ENCODE data around the gene ENTPD1. TPM values are rescaled to one million over a fixed set of nuclear protein-coding genes. Genes with fewer than 3 reads are reported as not detected.
A peak's percentile ranks its signal among the peaks of the same experiment; 100 is the strongest.
"Not testable (repeated sequence)": the region's sequence is repeated elsewhere in the genome, so short reads cannot be mapped to it uniquely, and the experiment has no call there.

The ENTPD1 gene, protein sequence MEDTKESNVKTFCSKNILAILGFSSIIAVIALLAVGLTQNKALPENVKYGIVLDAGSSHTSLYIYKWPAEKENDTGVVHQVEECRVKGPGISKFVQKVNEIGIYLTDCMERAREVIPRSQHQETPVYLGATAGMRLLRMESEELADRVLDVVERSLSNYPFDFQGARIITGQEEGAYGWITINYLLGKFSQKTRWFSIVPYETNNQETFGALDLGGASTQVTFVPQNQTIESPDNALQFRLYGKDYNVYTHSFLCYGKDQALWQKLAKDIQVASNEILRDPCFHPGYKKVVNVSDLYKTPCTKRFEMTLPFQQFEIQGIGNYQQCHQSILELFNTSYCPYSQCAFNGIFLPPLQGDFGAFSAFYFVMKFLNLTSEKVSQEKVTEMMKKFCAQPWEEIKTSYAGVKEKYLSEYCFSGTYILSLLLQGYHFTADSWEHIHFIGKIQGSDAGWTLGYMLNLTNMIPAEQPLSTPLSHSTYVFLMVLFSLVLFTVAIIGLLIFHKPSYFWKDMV
- total RNA-seq, result 10 to 100 TPM; 39.6 to 41.3 TPM
- polyA plus RNA-seq (ENCODE audit: insufficient read length in 2 of 2), result 10 to 100 TPM; 23.6 to 29.4 TPM
- long read RNA-seq, donor 1, partial matches to known transcripts, result 5 of 7 reads
- long read RNA-seq, donor 1, other reads (novel, unspliced or antisense), result 0 of 7 reads
- long read RNA-seq, donor 2, partial matches to known transcripts, result 0 of 1 reads
- long read RNA-seq, donor 2, other reads (novel, unspliced or antisense), result 0 of 1 reads
- long read RNA-seq, donor 3, transcript ENTPD1-201 (10 exons, 2,035 nt), result major isoform, 5 of 5 reads
- long read RNA-seq, donor 3, partial matches to known transcripts, result 0 of 5 reads
- long read RNA-seq, donor 3, other reads (novel, unspliced or antisense), result 0 of 5 reads
- long read RNA-seq, donor 4, transcript ENTPD1-201 (10 exons, 2,035 nt), result major isoform, 5 of 15 reads
- long read RNA-seq, donor 4, partial matches to known transcripts, result 9 of 15 reads
- long read RNA-seq, donor 4, other reads (novel, unspliced or antisense), result 0 of 15 reads

DNA sequence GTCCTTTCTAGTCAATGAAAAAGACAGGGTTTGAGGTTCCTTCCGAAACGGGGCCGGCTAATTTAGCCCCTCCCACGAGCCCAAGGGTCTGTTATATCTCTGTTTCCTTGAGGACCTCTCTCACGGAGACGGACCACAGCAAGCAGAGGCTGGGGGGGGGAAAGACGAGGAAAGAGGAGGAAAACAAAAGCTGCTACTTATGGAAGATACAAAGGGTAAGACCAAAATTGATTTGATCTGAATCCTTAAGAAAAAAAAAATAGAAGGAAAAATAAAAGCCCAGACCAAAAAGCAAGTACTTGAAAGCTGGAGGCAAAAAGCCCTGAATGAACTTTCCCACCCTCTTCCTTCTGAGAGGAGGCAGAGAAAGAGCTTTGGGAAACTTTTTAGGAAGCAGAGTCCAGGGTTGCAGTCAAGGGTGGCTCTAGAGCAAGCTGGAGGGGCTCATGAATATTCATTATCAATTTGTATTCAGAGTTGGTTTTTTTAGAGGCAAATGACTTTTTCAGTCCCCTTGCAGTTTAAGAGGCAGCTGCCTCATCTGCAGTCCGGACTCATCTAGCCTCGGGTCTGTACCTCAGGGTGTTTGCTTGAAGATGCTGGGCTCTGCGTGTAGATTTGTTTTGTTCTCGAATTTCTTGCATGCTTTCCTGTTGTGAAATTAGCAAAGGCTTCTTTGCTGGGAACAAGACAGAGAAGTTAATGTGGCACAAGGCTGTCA, at the start of gene ENTPD1:
Gene ENTPD1 (plus strand): TSS at position 123 of the 721 bp plus-strand sequence. CDS start 77 bp downstream, at position 200.
- DNase-seq (ENCODE audit: low read depth in 4 of 6, low spot score in 6 of 6), result peak in 5 of 6 donors; percentile 44 to 86 (median 58)

DNA sequence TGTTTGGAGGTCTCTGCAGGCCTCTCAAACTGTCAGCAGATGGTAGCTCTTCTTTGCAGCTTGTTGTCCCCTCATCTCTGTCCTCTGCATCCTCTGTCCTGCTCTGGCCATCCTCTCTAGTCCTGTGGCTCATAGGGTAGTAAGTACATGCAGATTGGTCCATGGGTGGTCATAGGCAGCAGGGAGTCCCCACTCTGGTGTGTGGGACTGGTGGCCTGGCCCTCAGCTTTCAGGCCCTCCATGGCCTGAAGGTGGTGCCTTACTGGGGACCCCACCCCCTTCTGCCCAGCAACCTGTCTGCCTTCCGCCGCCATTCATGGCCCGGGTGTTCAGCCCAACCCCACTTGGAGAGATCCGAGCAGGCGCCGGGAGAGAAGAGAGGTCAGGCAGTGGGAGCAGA, 49.4 kb upstream of the ENTPD1 start:
- Histone ChIP-seq H3K27me3 (ENCODE audit: control insufficient read depth, insufficient read depth, low read length) (no peaks in the 10 kb centered on the region), H3K4me1 (ENCODE audit: control insufficient read depth, insufficient read depth, low read length) (no peaks in the 10 kb centered on the region)
- 50% methylated on average over 6 of the region's 6 CpGs for WGBS (ENCODE audit: insufficient coverage)

More for the DNA sequence above, at the start of gene ENTPD1:
- Histone ChIP-seq H3K9me3 (ENCODE audit: control insufficient read depth, insufficient read depth, low read length) (no peaks in the 10 kb centered on the region), H3K4me1 (ENCODE audit: control insufficient read depth, insufficient read depth, low read length) (peaks cover 5% of the 10 kb centered on the region), H3K36me3 (ENCODE audit: control insufficient read depth, insufficient read depth, low read length) (no peaks in the 10 kb centered on the region), H3K27ac (ENCODE audit: low read depth, low read length) (peak within 1 kb of the TSS; percentile 85), H3K27me3 (ENCODE audit: control insufficient read depth, insufficient read depth, low read length) (no peaks in the 10 kb centered on the region), H3K4me3 (ENCODE audit: low read depth, low read length) (peak within 1 kb of the TSS; percentile 41)
- WGBS (ENCODE audit: insufficient coverage), result 0% methylated on average over 8 of the region's 11 CpGs

DNA sequence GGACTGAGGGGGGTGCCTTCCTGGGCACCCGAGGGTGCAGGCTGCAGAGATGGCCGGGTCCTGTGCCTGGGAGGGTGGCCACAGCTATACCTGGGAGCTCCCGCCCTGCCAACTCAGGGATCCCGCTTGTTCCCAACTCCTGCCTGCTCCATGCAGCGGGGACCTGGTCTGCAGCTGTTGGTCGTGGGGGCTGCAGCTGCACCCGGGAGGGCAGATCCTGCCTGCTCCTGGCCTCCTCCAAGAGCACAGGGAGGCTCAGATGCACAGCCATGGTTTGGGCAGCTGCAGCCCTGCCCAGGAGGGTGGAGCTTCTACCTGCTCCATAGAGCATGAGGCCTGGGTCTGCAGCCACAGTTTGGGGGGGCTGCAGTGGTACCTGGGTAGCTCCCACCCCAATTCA, 49.0 kb upstream of the ENTPD1 start:
- Histone ChIP-seq H3K9me3 (ENCODE audit: control insufficient read depth, insufficient read depth, low read length) (no peaks in the 10 kb centered on the region), H3K27me3 (ENCODE audit: control insufficient read depth, insufficient read depth, low read length) (no peaks in the 10 kb centered on the region), H3K4me3 (ENCODE audit: low read depth, low read length) (no peak overlapping the region), H3K27ac (ENCODE audit: low read depth, low read length) (no peak overlapping the region), H3K36me3 (ENCODE audit: control insufficient read depth, insufficient read depth, low read length) (no peaks in the 10 kb centered on the region), H3K4me1 (ENCODE audit: control insufficient read depth, insufficient read depth, low read length) (no peaks in the 10 kb centered on the region)
- no peak for DNase-seq (ENCODE audit: low read depth in 4 of 6, low spot score in 6 of 6)
- 92% methylated on average over 7 of the region's 7 CpGs for WGBS (ENCODE audit: insufficient coverage)

More for the DNA sequence above, 49.4 kb upstream of the ENTPD1 start:
- no peak overlapping the region for H3K4me3 ChIP-seq (ENCODE audit: low read depth, low read length)
- no peaks in the 10 kb centered on the region for H3K36me3 ChIP-seq (ENCODE audit: control insufficient read depth, insufficient read depth, low read length)
- no peak overlapping the region for H3K27ac ChIP-seq (ENCODE audit: low read depth, low read length)
- DNase-seq (ENCODE audit: low read depth in 4 of 6, low spot score in 6 of 6), result no peak
- no peaks in the 10 kb centered on the region for H3K9me3 ChIP-seq (ENCODE audit: control insufficient read depth, insufficient read depth, low read length)

DNA sequence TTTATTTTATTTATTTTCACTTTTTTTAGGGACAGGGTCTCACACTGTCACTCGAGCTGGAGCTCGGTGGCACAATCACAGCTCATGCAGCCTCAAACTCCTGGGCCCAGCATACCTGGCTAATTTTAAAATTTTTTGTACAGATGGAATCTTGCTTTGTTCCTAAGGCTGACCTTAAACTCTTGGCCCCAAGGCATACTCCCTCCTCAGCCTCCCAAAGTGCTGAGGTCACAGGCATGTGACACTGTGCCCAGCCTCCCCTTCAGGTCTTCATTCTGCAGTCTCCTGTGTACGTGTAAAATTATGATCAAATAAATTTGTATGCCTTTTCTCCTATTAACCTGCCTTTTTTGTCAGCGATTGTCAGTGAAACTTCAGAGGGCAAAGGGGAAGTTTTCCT, 44.5 kb upstream of the ENTPD1 start:
- no peak for DNase-seq (ENCODE audit: low read depth in 4 of 6, low spot score in 6 of 6)
- Histone ChIP-seq H3K27ac (ENCODE audit: low read depth, low read length) (no peak overlapping the region), H3K4me3 (ENCODE audit: low read depth, low read length) (no peak overlapping the region), H3K9me3 (ENCODE audit: control insufficient read depth, insufficient read depth, low read length) (no peaks in the 10 kb centered on the region), H3K27me3 (ENCODE audit: control insufficient read depth, insufficient read depth, low read length) (no peaks in the 10 kb centered on the region), H3K4me1 (ENCODE audit: control insufficient read depth, insufficient read depth, low read length) (no peaks in the 10 kb centered on the region), H3K36me3 (ENCODE audit: control insufficient read depth, insufficient read depth, low read length) (no peaks in the 10 kb centered on the region)
- 93% methylated on average over 3 of the region's 4 CpGs for WGBS (ENCODE audit: insufficient coverage)

DNA sequence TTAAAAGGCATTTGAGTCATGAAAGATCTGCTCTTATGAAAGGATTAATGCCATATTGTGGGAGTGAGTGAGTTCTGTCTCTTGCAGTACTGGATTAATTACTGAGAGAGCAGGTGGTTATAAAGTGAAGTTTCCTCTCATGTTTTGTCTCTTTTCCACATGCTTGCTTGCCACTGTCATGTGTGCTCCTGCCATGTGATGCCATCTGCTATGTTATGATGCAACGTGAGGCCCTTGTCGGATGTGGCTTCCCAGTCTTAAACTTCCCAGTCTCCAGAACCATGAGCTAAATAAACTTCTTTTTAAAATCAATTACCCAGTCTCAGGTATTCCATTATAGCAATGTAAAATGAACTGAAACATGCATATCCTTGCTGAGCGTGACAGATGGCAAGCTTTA, 39.5 kb upstream of the ENTPD1 start:
- Histone ChIP-seq H3K27ac (ENCODE audit: low read depth, low read length) (no peak overlapping the region), H3K27me3 (ENCODE audit: control insufficient read depth, insufficient read depth, low read length) (no peaks in the 10 kb centered on the region), H3K4me3 (ENCODE audit: low read depth, low read length) (no peak overlapping the region), H3K36me3 (ENCODE audit: control insufficient read depth, insufficient read depth, low read length) (no peaks in the 10 kb centered on the region), H3K9me3 (ENCODE audit: control insufficient read depth, insufficient read depth, low read length) (no peaks in the 10 kb centered on the region), H3K4me1 (ENCODE audit: control insufficient read depth, insufficient read depth, low read length) (no peaks in the 10 kb centered on the region)
- DNase-seq (ENCODE audit: low read depth in 4 of 6, low spot score in 6 of 6), result peak in 1 of 6 donors; percentile 27
- WGBS (ENCODE audit: insufficient coverage), result 95% methylated on average over 3 of the region's 3 CpGs

DNA sequence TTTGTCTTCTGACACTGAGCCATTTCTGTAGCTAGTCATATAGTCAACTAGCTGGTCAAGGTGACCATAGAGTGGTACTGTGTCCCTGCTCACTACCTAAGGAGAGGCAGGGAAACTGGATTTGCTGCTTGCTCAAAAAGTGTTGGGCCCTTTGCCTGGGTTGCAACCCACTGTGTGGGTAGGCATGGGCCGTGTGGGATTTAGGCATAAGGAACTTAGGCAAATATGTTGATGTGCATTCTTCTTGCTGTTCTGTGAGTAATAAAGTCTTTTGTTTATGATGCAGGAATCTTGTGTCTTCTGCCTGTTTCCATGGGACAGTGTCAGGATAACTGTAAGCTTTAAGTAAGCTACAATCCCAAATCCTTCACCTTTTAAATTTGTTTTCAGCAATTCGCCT, 39.1 kb upstream of the ENTPD1 start:
- Histone ChIP-seq H3K27me3 (ENCODE audit: control insufficient read depth, insufficient read depth, low read length) (no peaks in the 10 kb centered on the region), H3K9me3 (ENCODE audit: control insufficient read depth, insufficient read depth, low read length) (no peaks in the 10 kb centered on the region), H3K4me3 (ENCODE audit: low read depth, low read length) (no peak overlapping the region), H3K27ac (ENCODE audit: low read depth, low read length) (no peak overlapping the region), H3K4me1 (ENCODE audit: control insufficient read depth, insufficient read depth, low read length) (no peaks in the 10 kb centered on the region), H3K36me3 (ENCODE audit: control insufficient read depth, insufficient read depth, low read length) (no peaks in the 10 kb centered on the region)
- 64% methylated on average over 1 of the region's 2 CpGs for WGBS (ENCODE audit: insufficient coverage)
- no peak for DNase-seq (ENCODE audit: low read depth in 4 of 6, low spot score in 6 of 6)

DNA sequence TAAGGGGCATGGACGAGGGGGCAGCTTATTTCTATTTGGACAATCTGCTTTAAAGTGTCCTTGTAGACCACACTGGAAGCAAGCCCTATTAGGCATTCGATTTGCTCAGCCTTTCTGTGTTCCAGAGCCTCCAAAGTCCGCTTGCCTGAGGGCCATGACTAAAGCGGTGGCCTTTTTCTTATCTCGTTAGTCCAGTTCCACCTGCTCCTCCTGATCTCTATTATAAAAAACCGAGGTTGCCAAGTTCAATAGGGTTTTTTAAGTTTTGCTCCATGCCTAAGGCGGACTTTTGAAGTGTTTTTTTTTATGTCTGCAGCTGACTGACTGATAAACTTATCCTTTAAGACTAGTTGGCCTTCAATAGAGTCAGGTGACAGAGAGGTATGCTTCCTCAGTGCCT, 35.2 kb upstream of the ENTPD1 start:
- not testable (repeated sequence) for H3K4me3 ChIP-seq (ENCODE audit: low read depth, low read length); H3K36me3 ChIP-seq (ENCODE audit: control insufficient read depth, insufficient read depth, low read length); H3K4me1 ChIP-seq (ENCODE audit: control insufficient read depth, insufficient read depth, low read length); DNase-seq (ENCODE audit: low read depth in 4 of 6, low spot score in 6 of 6); H3K9me3 ChIP-seq (ENCODE audit: control insufficient read depth, insufficient read depth, low read length); H3K27ac ChIP-seq (ENCODE audit: low read depth, low read length); H3K27me3 ChIP-seq (ENCODE audit: control insufficient read depth, insufficient read depth, low read length)
- 91% methylated on average over 4 of the region's 7 CpGs for WGBS (ENCODE audit: insufficient coverage)

DNA sequence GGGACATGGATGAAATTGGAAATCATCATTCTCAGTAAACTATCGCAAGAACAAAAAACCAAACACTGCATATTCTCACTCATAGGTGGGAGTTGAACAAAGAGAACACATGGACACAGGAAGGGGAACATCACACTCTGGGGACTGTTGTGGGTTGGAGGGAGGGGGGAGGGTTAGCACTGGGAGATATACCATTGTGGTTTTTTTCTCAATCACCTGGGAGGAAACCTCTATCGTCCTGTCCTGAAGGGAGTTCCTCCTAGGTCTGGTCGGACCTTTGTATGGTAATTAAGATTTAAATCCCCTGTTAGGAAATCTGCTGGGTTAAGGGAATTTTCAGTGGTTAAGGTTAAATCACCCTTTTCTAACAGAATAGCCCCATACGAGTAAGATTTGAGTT, 33.5 kb upstream of the ENTPD1 start:
- H3K4me1 ChIP-seq (ENCODE audit: control insufficient read depth, insufficient read depth, low read length); H3K36me3 ChIP-seq (ENCODE audit: control insufficient read depth, insufficient read depth, low read length); H3K27ac ChIP-seq (ENCODE audit: low read depth, low read length); H3K27me3 ChIP-seq (ENCODE audit: control insufficient read depth, insufficient read depth, low read length); DNase-seq (ENCODE audit: low read depth in 4 of 6, low spot score in 6 of 6); H3K9me3 ChIP-seq (ENCODE audit: control insufficient read depth, insufficient read depth, low read length); H3K4me3 ChIP-seq (ENCODE audit: low read depth, low read length): not testable (repeated sequence)
- WGBS (ENCODE audit: insufficient coverage), result no CpG with 5 or more reads among the region's 4 CpGs

DNA sequence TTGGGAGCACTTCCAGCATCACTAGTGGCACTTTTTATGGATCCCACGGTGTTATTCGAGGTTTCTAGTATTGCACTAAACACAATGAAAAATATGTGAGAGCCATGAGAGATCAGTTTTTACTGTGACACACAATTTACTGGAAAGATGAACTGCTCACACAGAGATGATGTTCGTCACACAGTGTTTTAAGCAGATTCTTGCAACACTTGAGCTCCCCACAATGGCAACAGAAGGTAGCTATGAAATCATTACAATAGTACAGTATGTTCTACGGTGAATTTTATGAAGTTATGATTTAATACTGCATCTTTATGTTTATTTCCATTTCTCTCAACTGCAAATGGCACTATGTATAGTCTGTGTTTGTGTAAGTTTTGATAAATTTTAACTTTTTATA, 27.4 kb upstream of the ENTPD1 start:
- no peaks in the 10 kb centered on the region for H3K9me3 ChIP-seq (ENCODE audit: control insufficient read depth, insufficient read depth, low read length)
- H3K4me3 ChIP-seq (ENCODE audit: low read depth, low read length), result no peak overlapping the region
- no peaks in the 10 kb centered on the region for H3K27me3 ChIP-seq (ENCODE audit: control insufficient read depth, insufficient read depth, low read length)
- H3K27ac ChIP-seq (ENCODE audit: low read depth, low read length), result no peak overlapping the region
- no peaks in the 10 kb centered on the region for H3K36me3 ChIP-seq (ENCODE audit: control insufficient read depth, insufficient read depth, low read length)
- WGBS (ENCODE audit: insufficient coverage), result no CpG with 5 or more reads among the region's 4 CpGs
- no peaks in the 10 kb centered on the region for H3K4me1 ChIP-seq (ENCODE audit: control insufficient read depth, insufficient read depth, low read length)
- DNase-seq (ENCODE audit: low read depth in 4 of 6, low spot score in 6 of 6), result peak in 3 of 6 donors; percentile 2 to 62 (median 10)
